Upper lobe of left lung (tissue), 4 donors: Measurements from ENCODE around the gene CBX2.

Experiments used
- EP300 ChIP-seq, 4 donors: sonication (generic); formaldehyde crosslinking; IDR thresholded peaks; one replicate each; pipeline ENCODE4 v1.5.1; 2017; ENCODE audit warnings: antibody characterized with exemption in 4 of 4, control low read depth in 2 of 4
- POLR2A ChIP-seq, 4 donors: fragments of 450-650 bp; IDR thresholded peaks; one replicate each; pipeline ENCODE4 v1.5.1; 2016 to 2017; ENCODE audit warnings: antibody characterized with exemption in 4 of 4, mild to moderate bottlenecking in 2 of 4
- TF ChIP-seq, protein P1 (sequence below), 6 experiments: fragments of 450-650 bp in 4 of 6; fragments of 200-600 bp in 2 of 6; sonication (generic) in 2 of 6; IDR thresholded peaks; one replicate each; pipeline ENCODE4 v1.5.1; 2016 to 2019; ENCODE audit warnings: antibody characterized with exemption in 6 of 6

DNA sequence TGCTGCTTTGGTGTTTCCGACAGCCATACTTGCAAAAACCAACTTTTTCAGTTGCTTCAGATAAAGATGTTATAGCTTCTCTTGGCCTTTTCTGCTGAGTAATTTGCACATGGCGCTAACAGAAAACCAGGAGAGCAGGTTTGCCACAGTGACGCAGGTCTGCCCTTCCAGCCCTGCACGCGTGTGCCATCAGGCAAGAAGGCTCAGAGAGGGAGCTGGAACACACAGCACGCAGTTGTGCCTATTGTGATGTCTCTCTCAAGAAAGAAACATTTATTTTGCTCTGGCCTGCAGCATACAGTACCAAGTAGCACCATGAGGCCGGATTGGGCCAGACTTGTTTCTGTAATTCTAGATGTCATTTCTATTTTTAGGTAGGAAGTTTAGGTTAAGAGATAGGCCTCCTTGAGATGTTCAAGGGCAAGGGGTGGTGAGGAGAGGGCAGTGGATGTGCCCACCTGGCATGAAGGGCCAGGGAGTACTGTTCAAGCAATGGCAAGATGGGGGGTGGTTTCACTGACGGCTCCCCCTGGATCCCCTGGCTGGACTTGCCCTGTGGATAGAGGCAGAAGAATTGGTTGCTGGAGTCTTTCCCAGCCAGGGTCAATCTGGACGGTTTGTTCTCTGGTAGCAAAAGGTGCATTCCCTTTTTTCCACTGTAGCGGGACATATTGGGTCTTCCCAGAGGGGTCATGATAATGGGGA is 1.9 kb downstream of the CBX2 start:
- TF ChIP-seq, protein P1, sequence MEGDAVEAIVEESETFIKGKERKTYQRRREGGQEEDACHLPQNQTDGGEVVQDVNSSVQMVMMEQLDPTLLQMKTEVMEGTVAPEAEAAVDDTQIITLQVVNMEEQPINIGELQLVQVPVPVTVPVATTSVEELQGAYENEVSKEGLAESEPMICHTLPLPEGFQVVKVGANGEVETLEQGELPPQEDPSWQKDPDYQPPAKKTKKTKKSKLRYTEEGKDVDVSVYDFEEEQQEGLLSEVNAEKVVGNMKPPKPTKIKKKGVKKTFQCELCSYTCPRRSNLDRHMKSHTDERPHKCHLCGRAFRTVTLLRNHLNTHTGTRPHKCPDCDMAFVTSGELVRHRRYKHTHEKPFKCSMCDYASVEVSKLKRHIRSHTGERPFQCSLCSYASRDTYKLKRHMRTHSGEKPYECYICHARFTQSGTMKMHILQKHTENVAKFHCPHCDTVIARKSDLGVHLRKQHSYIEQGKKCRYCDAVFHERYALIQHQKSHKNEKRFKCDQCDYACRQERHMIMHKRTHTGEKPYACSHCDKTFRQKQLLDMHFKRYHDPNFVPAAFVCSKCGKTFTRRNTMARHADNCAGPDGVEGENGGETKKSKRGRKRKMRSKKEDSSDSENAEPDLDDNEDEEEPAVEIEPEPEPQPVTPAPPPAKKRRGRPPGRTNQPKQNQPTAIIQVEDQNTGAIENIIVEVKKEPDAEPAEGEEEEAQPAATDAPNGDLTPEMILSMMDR (IDR thresholded peaks at IDR 0.05): no peak
- TF ChIP-seq EP300 (IDR thresholded peaks at IDR 0.05) (no peak), POLR2A (IDR thresholded peaks at IDR 0.05) (no peak)
